ENCODE measurements around the gene DLGAP1. TPM values are rescaled to one million over a fixed set of nuclear protein-coding genes. Genes with fewer than 3 reads are reported as not detected.

The DLGAP1 gene
- total and polyA plus RNA-seq, 2 of the 8 experiments (the other 6 are each of a cell fraction or from before 2014, with no cell fraction given): 11.8 to 16.9 TPM

DNA sequence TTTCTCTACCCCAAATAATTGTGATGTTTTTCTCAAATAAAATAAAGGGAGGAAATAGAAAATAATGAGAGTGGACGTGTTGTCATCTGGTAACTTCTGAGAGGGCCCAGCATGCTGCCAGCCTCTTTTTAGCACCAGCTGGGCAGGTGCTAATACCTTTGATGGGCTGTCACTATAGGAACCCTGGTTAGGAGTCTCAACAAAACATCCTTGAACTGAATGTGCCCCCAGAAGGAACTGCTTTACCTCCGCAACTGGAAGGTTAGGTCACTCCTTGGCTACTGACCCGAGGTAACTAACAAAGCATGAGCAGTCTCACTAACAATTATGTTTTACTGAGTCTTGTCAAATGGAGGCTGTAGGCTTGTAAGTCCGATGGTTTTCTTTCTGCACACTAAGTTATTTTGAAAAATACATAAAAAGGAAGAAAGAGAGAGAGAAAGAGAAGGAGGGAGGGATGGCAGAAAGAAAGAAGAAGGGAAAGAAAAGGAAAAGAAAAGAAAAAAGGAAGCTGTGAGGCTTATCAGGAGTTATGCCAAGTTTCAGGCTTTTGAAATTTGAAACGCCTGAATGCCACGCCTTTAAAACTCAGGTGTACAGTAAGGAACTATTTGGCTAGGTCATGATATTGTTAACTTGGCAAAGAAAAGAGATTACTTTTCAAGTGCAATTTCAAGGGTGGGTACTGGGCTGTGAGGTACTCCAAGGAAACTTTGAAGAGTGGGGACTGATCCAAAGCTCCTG lies 914.1 kb downstream of the DLGAP1 start (continued):
- TF ChIP-seq CBX5 (IDR thresholded peaks at IDR 0.05; ENCODE audit: low read depth, low read length) (no peak), FOSL1 (IDR thresholded peaks at IDR 0.05; ENCODE audit: insufficient read depth, low read depth, low read length) (no peak), GABPA (IDR thresholded peaks at IDR 0.05; ENCODE audit: borderline replicate concordance, insufficient read depth, low read length) (no peak), SP4 (IDR thresholded peaks at IDR 0.05; ENCODE audit: low read length) (no peak), RNF2 (IDR thresholded peaks at IDR 0.05; ENCODE audit: borderline replicate concordance, low read depth, low read length, missing control alignments, poor library complexity, severe bottlenecking) (no peak)
- TF ChIP-seq, protein P1, sequence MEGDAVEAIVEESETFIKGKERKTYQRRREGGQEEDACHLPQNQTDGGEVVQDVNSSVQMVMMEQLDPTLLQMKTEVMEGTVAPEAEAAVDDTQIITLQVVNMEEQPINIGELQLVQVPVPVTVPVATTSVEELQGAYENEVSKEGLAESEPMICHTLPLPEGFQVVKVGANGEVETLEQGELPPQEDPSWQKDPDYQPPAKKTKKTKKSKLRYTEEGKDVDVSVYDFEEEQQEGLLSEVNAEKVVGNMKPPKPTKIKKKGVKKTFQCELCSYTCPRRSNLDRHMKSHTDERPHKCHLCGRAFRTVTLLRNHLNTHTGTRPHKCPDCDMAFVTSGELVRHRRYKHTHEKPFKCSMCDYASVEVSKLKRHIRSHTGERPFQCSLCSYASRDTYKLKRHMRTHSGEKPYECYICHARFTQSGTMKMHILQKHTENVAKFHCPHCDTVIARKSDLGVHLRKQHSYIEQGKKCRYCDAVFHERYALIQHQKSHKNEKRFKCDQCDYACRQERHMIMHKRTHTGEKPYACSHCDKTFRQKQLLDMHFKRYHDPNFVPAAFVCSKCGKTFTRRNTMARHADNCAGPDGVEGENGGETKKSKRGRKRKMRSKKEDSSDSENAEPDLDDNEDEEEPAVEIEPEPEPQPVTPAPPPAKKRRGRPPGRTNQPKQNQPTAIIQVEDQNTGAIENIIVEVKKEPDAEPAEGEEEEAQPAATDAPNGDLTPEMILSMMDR (IDR thresholded peaks at IDR 0.05; ENCODE audit: control extremely low read depth in 1 of 3, insufficient read depth in 1 of 3, low read depth in 1 of 3, low read length in 3 of 3): no peak
